ENCODE results near the gene VIPR2. TPM values are rescaled to one million over a fixed set of nuclear protein-coding genes. Genes with fewer than 3 reads are reported as not detected.
"Not testable (repeated sequence)": the region's sequence is repeated elsewhere in the genome, so short reads cannot be mapped to it uniquely, and the experiment has no call there.

VIPR2 gene
- polyA plus RNA-seq, 1 experiment: not detected

GRCh38 chr7:159102681-159103381 lies 41.8 kb downstream of the VIPR2 start:
- H3K36me3 ChIP-seq (ENCODE audit: control insufficient read depth, insufficient read depth, low read length): no peaks in the 10 kb centered on the region
- no peaks in the 10 kb centered on the region for H3K27me3 ChIP-seq (ENCODE audit: control insufficient read depth, insufficient read depth, low read length)
- no peak for DNase-seq (ENCODE audit: low read depth)
- TF ChIP-seq, protein P1, sequence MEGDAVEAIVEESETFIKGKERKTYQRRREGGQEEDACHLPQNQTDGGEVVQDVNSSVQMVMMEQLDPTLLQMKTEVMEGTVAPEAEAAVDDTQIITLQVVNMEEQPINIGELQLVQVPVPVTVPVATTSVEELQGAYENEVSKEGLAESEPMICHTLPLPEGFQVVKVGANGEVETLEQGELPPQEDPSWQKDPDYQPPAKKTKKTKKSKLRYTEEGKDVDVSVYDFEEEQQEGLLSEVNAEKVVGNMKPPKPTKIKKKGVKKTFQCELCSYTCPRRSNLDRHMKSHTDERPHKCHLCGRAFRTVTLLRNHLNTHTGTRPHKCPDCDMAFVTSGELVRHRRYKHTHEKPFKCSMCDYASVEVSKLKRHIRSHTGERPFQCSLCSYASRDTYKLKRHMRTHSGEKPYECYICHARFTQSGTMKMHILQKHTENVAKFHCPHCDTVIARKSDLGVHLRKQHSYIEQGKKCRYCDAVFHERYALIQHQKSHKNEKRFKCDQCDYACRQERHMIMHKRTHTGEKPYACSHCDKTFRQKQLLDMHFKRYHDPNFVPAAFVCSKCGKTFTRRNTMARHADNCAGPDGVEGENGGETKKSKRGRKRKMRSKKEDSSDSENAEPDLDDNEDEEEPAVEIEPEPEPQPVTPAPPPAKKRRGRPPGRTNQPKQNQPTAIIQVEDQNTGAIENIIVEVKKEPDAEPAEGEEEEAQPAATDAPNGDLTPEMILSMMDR (IDR thresholded peaks at IDR 0.05; ENCODE audit: insufficient read depth, low read depth, low read length): no peak
- POLR2A ChIA-PET: no interaction called here
- no peak overlapping the region for H3K4me3 ChIP-seq (ENCODE audit: low read depth, low read length)
- CTCF ChIA-PET: no interaction called here

- DNase-seq (ENCODE audit: low read depth); H3K36me3 ChIP-seq (ENCODE audit: control insufficient read depth, insufficient read depth, low read length); H3K4me3 ChIP-seq (ENCODE audit: low read depth, low read length); CTCF ChIA-PET; H3K27me3 ChIP-seq (ENCODE audit: control insufficient read depth, insufficient read depth, low read length); POLR2A ChIA-PET: not testable (repeated sequence)
Observed at GRCh38 chr7:159101661-159102091, 43.0 kb downstream of the VIPR2 start.

DNA sequence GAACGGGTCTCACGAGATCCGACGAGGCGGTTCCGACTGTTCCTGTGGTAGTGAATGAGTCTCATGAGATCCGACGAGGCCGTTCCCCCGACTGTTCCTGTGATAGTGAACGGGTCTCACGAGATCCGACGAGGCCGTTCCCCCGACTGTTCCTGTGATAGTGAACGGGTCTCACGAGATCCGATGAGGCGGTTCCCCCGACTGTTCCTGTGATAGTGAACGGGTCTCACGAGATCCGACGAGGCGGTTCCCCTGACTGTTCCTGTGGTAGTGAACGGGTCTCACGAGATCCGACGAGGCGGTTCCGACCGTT lies 43.6 kb downstream of the VIPR2 start:
- H3K4me3 ChIP-seq (ENCODE audit: low read depth, low read length); POLR2A ChIA-PET; DNase-seq (ENCODE audit: low read depth); H3K27me3 ChIP-seq (ENCODE audit: control insufficient read depth, insufficient read depth, low read length); H3K36me3 ChIP-seq (ENCODE audit: control insufficient read depth, insufficient read depth, low read length); CTCF ChIA-PET: not testable (repeated sequence)

GRCh38 chr7:159100281-159101082 lies 44.2 kb downstream of the VIPR2 start:
- POLR2A ChIA-PET; CTCF ChIA-PET; H3K27me3 ChIP-seq (ENCODE audit: control insufficient read depth, insufficient read depth, low read length); H3K4me3 ChIP-seq (ENCODE audit: low read depth, low read length); H3K36me3 ChIP-seq (ENCODE audit: control insufficient read depth, insufficient read depth, low read length); DNase-seq (ENCODE audit: low read depth): not testable (repeated sequence)

DNA sequence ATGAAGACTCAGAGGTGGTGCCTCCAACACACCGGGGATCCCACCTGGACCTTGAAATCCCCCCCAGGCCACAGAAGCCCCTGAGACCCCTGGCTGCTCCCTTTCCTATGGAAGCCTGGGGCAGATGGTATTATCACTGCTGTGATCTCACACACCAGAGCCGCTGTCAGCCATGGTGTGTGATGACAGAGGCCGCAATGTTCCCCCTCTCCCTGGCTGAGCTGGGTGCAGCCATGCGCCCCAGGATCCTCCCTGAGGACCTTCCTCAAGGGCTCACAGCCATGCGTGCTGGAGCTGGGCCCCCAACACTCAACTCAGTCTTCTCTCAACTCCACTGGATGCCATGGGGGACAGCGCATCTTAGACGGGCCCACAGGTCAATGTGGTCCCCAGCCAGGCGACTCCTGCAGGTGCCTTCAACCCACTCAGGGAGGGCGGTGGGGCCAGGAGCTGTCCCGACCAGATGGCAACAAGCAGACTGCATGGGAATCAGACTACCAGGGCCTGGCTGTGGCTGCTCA lies 44.9 kb downstream of the VIPR2 start:
- DNase-seq (ENCODE audit: low read depth): no peak
- ChIA-PET POLR2A (no interaction called here), CTCF (no interaction called here)
- TF ChIP-seq, protein P1 (IDR thresholded peaks at IDR 0.05; ENCODE audit: insufficient read depth, low read depth, low read length): no peak
- Histone ChIP-seq H3K4me3 (ENCODE audit: low read depth, low read length) (no peak overlapping the region), H3K27me3 (ENCODE audit: control insufficient read depth, insufficient read depth, low read length) (no peaks in the 10 kb centered on the region), H3K36me3 (ENCODE audit: control insufficient read depth, insufficient read depth, low read length) (no peaks in the 10 kb centered on the region)

- no peaks in the 10 kb centered on the region for H3K36me3 ChIP-seq (ENCODE audit: control insufficient read depth, insufficient read depth, low read length)
- CTCF ChIA-PET: no interaction called here
- no peaks in the 10 kb centered on the region for H3K27me3 ChIP-seq (ENCODE audit: control insufficient read depth, insufficient read depth, low read length)
- TF ChIP-seq, protein P1 (IDR thresholded peaks at IDR 0.05; ENCODE audit: insufficient read depth, low read depth, low read length): no peak
- H3K4me3 ChIP-seq (ENCODE audit: low read depth, low read length): no peak overlapping the region
- POLR2A ChIA-PET: no interaction called here
- no peak for DNase-seq (ENCODE audit: low read depth)
Observed at GRCh38 chr7:159098811-159099655, 45.6 kb downstream of the VIPR2 start.
